ENCODE data around the gene PTPRM.

PTPRM gene

GRCh38 chr18:8376113-8376512, 809.0 kb downstream of the PTPRM start:
- Histone ChIP-seq H3K9ac (ENCODE audit: low read depth, low read length) (no peak overlapping the region), H3K9me3 (ENCODE audit: control insufficient read depth, insufficient read depth, low read length) (no peaks in the 10 kb centered on the region), H3K4me3 (ENCODE audit: low read depth, low read length) (no peak overlapping the region), H3K27me3 (ENCODE audit: control insufficient read depth, insufficient read depth, low read length) (no peaks in the 10 kb centered on the region), H3K4me1 (ENCODE audit: control insufficient read depth, insufficient read depth, low read length) (no peaks in the 10 kb centered on the region), H3K36me3 (ENCODE audit: control insufficient read depth, insufficient read depth, low read length) (no peaks in the 10 kb centered on the region), H3K27ac (ENCODE audit: low read depth, low read length) (no peak overlapping the region)

GRCh38 chr18:8379187-8379941, 812.2 kb downstream of the PTPRM start:
- Histone ChIP-seq H3K4me3 (ENCODE audit: low read depth, low read length) (no peak overlapping the region), H3K4me1 (ENCODE audit: control insufficient read depth, insufficient read depth, low read length) (no peaks in the 10 kb centered on the region), H3K27me3 (ENCODE audit: control insufficient read depth, insufficient read depth, low read length) (no peaks in the 10 kb centered on the region), H3K36me3 (ENCODE audit: control insufficient read depth, insufficient read depth, low read length) (no peaks in the 10 kb centered on the region), H3K9ac (ENCODE audit: low read depth, low read length) (no peak overlapping the region), H3K9me3 (ENCODE audit: control insufficient read depth, insufficient read depth, low read length) (no peaks in the 10 kb centered on the region), H3K27ac (ENCODE audit: low read depth, low read length) (no peak overlapping the region)

GRCh38 chr18:8380006-8380405, 812.9 kb downstream of the PTPRM start:
- Histone ChIP-seq H3K27ac (ENCODE audit: low read depth, low read length) (no peak overlapping the region), H3K4me1 (ENCODE audit: control insufficient read depth, insufficient read depth, low read length) (no peaks in the 10 kb centered on the region), H3K36me3 (ENCODE audit: control insufficient read depth, insufficient read depth, low read length) (no peaks in the 10 kb centered on the region), H3K9me3 (ENCODE audit: control insufficient read depth, insufficient read depth, low read length) (no peaks in the 10 kb centered on the region), H3K4me3 (ENCODE audit: low read depth, low read length) (no peak overlapping the region), H3K27me3 (ENCODE audit: control insufficient read depth, insufficient read depth, low read length) (no peaks in the 10 kb centered on the region), H3K9ac (ENCODE audit: low read depth, low read length) (no peak overlapping the region)

- no peak overlapping the region for H3K4me3 ChIP-seq (ENCODE audit: low read depth, low read length)
- no peaks in the 10 kb centered on the region for H3K9me3 ChIP-seq (ENCODE audit: control insufficient read depth, insufficient read depth, low read length)
- H3K27ac ChIP-seq (ENCODE audit: low read depth, low read length), result no peak overlapping the region
- no peaks in the 10 kb centered on the region for H3K4me1 ChIP-seq (ENCODE audit: control insufficient read depth, insufficient read depth, low read length)
- no peak overlapping the region for H3K9ac ChIP-seq (ENCODE audit: low read depth, low read length)
- H3K36me3 ChIP-seq (ENCODE audit: control insufficient read depth, insufficient read depth, low read length), result no peaks in the 10 kb centered on the region
- H3K27me3 ChIP-seq (ENCODE audit: control insufficient read depth, insufficient read depth, low read length), result no peaks in the 10 kb centered on the region
Observed at GRCh38 chr18:8380926-8381325, 813.8 kb downstream of the PTPRM start.

GRCh38 chr18:8381821-8382459, 814.8 kb downstream of the PTPRM start:
- no peaks in the 10 kb centered on the region for H3K36me3 ChIP-seq (ENCODE audit: control insufficient read depth, insufficient read depth, low read length)
- H3K4me3 ChIP-seq (ENCODE audit: low read depth, low read length), result no peak overlapping the region
- no peaks in the 10 kb centered on the region for H3K27me3 ChIP-seq (ENCODE audit: control insufficient read depth, insufficient read depth, low read length)

GRCh38 chr18:8385400-8385799, 818.3 kb downstream of the PTPRM start:
- no peaks in the 10 kb centered on the region for H3K9me3 ChIP-seq (ENCODE audit: control insufficient read depth, insufficient read depth, low read length)
- no peaks in the 10 kb centered on the region for H3K27me3 ChIP-seq (ENCODE audit: control insufficient read depth, insufficient read depth, low read length)
- H3K4me3 ChIP-seq (ENCODE audit: low read depth, low read length), result no peak overlapping the region
- no peak overlapping the region for H3K27ac ChIP-seq (ENCODE audit: low read depth, low read length)
- no peaks in the 10 kb centered on the region for H3K4me1 ChIP-seq (ENCODE audit: control insufficient read depth, insufficient read depth, low read length)
- no peaks in the 10 kb centered on the region for H3K36me3 ChIP-seq (ENCODE audit: control insufficient read depth, insufficient read depth, low read length)
- H3K9ac ChIP-seq (ENCODE audit: low read depth, low read length), result no peak overlapping the region

More at GRCh38 chr18:8381821-8382459, 814.8 kb downstream of the PTPRM start:
- no peak overlapping the region for H3K9ac ChIP-seq (ENCODE audit: low read depth, low read length)
- H3K27ac ChIP-seq (ENCODE audit: low read depth, low read length), result no peak overlapping the region
- no peaks in the 10 kb centered on the region for H3K4me1 ChIP-seq (ENCODE audit: control insufficient read depth, insufficient read depth, low read length)
- no peaks in the 10 kb centered on the region for H3K9me3 ChIP-seq (ENCODE audit: control insufficient read depth, insufficient read depth, low read length)

- Histone ChIP-seq H3K4me3 (ENCODE audit: low read depth, low read length) (no peak overlapping the region), H3K4me1 (ENCODE audit: control insufficient read depth, insufficient read depth, low read length) (no peaks in the 10 kb centered on the region), H3K9ac (ENCODE audit: low read depth, low read length) (no peak overlapping the region), H3K27me3 (ENCODE audit: control insufficient read depth, insufficient read depth, low read length) (no peaks in the 10 kb centered on the region), H3K27ac (ENCODE audit: low read depth, low read length) (no peak overlapping the region), H3K36me3 (ENCODE audit: control insufficient read depth, insufficient read depth, low read length) (no peaks in the 10 kb centered on the region), H3K9me3 (ENCODE audit: control insufficient read depth, insufficient read depth, low read length) (no peaks in the 10 kb centered on the region)
Observed at GRCh38 chr18:8386669-8387380, 819.7 kb downstream of the PTPRM start.

GRCh38 chr18:8389391-8390340, 822.5 kb downstream of the PTPRM start:
- H3K27me3 ChIP-seq (ENCODE audit: control insufficient read depth, insufficient read depth, low read length), result no peaks in the 10 kb centered on the region
- H3K27ac ChIP-seq (ENCODE audit: low read depth, low read length), result no peak overlapping the region
- no peaks in the 10 kb centered on the region for H3K9me3 ChIP-seq (ENCODE audit: control insufficient read depth, insufficient read depth, low read length)
- H3K4me3 ChIP-seq (ENCODE audit: low read depth, low read length), result no peak overlapping the region
- H3K9ac ChIP-seq (ENCODE audit: low read depth, low read length), result no peak overlapping the region
- H3K36me3 ChIP-seq (ENCODE audit: control insufficient read depth, insufficient read depth, low read length), result no peaks in the 10 kb centered on the region
- H3K4me1 ChIP-seq (ENCODE audit: control insufficient read depth, insufficient read depth, low read length), result peaks cover 3% of the 10 kb centered on the region; the same call in 1 of the 2 replicates

- H3K4me3 ChIP-seq (ENCODE audit: low read depth, low read length), result no peak overlapping the region
- no peak overlapping the region for H3K9ac ChIP-seq (ENCODE audit: low read depth, low read length)
- H3K4me1 ChIP-seq (ENCODE audit: control insufficient read depth, insufficient read depth, low read length), result peaks cover 3% of the 10 kb centered on the region; the same call in 1 of the 2 replicates
- H3K27me3 ChIP-seq (ENCODE audit: control insufficient read depth, insufficient read depth, low read length), result no peaks in the 10 kb centered on the region
- H3K36me3 ChIP-seq (ENCODE audit: control insufficient read depth, insufficient read depth, low read length), result no peaks in the 10 kb centered on the region
- H3K27ac ChIP-seq (ENCODE audit: low read depth, low read length), result no peak overlapping the region
- no peaks in the 10 kb centered on the region for H3K9me3 ChIP-seq (ENCODE audit: control insufficient read depth, insufficient read depth, low read length)
Observed at GRCh38 chr18:8391068-8391467, 824.0 kb downstream of the PTPRM start.

- Histone ChIP-seq H3K27me3 (ENCODE audit: control insufficient read depth, insufficient read depth, low read length) (no peaks in the 10 kb centered on the region), H3K9me3 (ENCODE audit: control insufficient read depth, insufficient read depth, low read length) (no peaks in the 10 kb centered on the region), H3K27ac (ENCODE audit: low read depth, low read length) (no peak overlapping the region), H3K9ac (ENCODE audit: low read depth, low read length) (no peak overlapping the region), H3K36me3 (ENCODE audit: control insufficient read depth, insufficient read depth, low read length) (no peaks in the 10 kb centered on the region), H3K4me1 (ENCODE audit: control insufficient read depth, insufficient read depth, low read length) (peaks cover 3% of the 10 kb centered on the region; the same call in 1 of the 2 replicates), H3K4me3 (ENCODE audit: low read depth, low read length) (no peak overlapping the region)
Observed at GRCh38 chr18:8396254-8396653, 829.1 kb downstream of the PTPRM start.

Data from HUES48 (cell line).